ENCODE data around the gene CPED1. TPM values are rescaled to one million over a fixed set of nuclear protein-coding genes. Genes with fewer than 3 reads are reported as not detected.

CPED1 gene
- total and polyA plus RNA-seq, 2 experiments from 2014 or later: 0.17 to 0.47 TPM

DNA sequence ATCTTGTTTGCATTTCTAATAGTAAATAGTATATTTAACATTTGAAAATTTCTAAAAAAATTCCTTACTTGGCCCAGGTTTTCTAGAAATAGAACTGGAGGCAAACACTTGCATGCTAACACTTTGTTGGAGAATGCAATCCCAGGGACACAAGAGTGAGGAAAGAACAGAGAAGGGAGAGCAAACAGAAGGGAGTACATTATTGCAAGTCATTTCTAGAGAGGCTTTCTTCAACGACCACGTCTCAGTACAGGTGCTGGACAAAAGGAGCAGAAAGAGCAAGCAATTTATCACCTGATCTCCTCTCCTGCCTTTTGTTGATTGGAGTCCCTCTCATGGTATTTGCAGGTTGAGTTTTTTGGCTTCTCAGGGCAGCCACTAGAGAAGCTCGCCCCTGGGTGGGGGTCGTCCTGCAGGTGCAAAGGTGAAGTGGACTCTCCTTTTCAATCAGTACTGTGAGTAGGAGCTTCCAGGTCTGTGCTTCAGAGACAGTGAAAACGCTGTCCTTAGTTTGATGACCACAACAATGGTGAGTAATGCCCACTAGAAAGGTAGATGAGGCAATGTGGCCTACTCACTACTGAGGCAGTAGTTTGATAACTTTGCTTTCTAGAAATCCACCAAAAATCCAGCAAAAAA is 5.2 kb downstream of the CPED1 start (continued):
- TF ChIP-seq, protein P1, sequence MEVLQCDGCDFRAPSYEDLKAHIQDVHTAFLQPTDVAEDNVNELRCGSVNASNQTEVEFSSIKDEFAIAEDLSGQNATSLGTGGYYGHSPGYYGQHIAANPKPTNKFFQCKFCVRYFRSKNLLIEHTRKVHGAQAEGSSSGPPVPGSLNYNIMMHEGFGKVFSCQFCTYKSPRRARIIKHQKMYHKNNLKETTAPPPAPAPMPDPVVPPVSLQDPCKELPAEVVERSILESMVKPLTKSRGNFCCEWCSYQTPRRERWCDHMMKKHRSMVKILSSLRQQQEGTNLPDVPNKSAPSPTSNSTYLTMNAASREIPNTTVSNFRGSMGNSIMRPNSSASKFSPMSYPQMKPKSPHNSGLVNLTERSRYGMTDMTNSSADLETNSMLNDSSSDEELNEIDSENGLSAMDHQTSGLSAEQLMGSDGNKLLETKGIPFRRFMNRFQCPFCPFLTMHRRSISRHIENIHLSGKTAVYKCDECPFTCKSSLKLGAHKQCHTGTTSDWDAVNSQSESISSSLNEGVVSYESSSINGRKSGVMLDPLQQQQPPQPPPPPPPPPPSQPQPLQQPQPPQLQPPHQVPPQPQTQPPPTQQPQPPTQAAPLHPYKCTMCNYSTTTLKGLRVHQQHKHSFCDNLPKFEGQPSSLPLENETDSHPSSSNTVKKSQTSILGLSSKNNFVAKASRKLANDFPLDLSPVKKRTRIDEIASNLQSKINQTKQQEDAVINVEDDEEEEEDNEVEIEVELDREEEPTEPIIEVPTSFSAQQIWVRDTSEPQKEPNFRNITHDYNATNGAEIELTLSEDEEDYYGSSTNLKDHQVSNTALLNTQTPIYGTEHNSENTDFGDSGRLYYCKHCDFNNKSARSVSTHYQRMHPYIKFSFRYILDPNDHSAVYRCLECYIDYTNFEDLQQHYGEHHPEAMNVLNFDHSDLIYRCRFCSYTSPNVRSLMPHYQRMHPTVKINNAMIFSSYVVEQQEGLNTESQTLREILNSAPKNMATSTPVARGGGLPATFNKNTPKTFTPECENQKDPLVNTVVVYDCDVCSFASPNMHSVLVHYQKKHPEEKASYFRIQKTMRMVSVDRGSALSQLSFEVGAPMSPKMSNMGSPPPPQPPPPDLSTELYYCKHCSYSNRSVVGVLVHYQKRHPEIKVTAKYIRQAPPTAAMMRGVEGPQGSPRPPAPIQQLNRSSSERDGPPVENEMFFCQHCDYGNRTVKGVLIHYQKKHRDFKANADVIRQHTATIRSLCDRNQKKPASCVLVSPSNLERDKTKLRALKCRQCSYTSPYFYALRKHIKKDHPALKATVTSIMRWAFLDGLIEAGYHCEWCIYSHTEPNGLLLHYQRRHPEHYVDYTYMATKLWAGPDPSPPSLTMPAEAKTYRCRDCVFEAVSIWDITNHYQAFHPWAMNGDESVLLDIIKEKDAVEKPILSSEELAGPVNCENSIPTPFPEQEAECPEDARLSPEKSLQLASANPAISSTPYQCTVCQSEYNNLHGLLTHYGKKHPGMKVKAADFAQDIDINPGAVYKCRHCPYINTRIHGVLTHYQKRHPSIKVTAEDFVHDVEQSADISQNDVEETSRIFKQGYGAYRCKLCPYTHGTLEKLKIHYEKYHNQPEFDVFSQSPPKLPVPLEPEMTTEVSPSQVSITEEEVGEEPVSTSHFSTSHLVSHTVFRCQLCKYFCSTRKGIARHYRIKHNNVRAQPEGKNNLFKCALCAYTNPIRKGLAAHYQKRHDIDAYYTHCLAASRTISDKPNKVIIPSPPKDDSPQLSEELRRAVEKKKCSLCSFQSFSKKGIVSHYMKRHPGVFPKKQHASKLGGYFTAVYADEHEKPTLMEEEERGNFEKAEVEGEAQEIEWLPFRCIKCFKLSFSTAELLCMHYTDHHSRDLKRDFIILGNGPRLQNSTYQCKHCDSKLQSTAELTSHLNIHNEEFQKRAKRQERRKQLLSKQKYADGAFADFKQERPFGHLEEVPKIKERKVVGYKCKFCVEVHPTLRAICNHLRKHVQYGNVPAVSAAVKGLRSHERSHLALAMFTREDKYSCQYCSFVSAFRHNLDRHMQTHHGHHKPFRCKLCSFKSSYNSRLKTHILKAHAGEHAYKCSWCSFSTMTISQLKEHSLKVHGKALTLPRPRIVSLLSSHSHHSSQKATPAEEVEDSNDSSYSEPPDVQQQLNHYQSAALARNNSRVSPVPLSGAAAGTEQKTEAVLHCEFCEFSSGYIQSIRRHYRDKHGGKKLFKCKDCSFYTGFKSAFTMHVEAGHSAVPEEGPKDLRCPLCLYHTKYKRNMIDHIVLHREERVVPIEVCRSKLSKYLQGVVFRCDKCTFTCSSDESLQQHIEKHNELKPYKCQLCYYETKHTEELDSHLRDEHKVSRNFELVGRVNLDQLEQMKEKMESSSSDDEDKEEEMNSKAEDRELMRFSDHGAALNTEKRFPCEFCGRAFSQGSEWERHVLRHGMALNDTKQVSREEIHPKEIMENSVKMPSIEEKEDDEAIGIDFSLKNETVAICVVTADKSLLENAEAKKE (CRISPR knock-in tag; IDR thresholded peaks at IDR 0.05): no peak

GRCh38 chr7:120994512-120995410 is 6.2 kb downstream of the CPED1 start:
- Mint-ChIP-seq H3K4me1 (no peaks in the 10 kb centered on the region), H3K27ac (no peak overlapping the region), H3K27me3 (ENCODE audit: insufficient read depth, low read depth, poor library complexity) (peaks cover 1% of the 10 kb centered on the region), H3K36me3 (ENCODE audit: low read depth) (no peaks in the 10 kb centered on the region), H3K4me3 (no peak overlapping the region), H3K9me3 (no peaks in the 10 kb centered on the region)
- H3K27ac ChIP-seq (ENCODE audit: low read depth): no peak overlapping the region
- H3K36me3 ChIP-seq (ENCODE audit: insufficient read depth): no peaks in the 10 kb centered on the region
- ATAC-seq (no peak), DNase-seq (ENCODE audit: low spot score) (no peak)
- H3K4me2 ChIP-seq: no peak overlapping the region
- H3F3A ChIP-seq (replicated peaks; ENCODE audit: low read depth): no peaks in the 10 kb centered on the region
- H3K9me2 ChIP-seq (ENCODE audit: insufficient read depth): no peaks in the 10 kb centered on the region
- no peaks in the 10 kb centered on the region for H3K79me2 ChIP-seq (replicated peaks; ENCODE audit: insufficient read depth)
- no peaks in the 10 kb centered on the region for H4K20me1 ChIP-seq (replicated peaks; ENCODE audit: insufficient read depth)
- no peak overlapping the region for H3K4me3 ChIP-seq
- no peaks in the 10 kb centered on the region for H3K4me1 ChIP-seq (ENCODE audit: insufficient read depth)
- H3K27me3 ChIP-seq (ENCODE audit: insufficient read depth): no peaks in the 10 kb centered on the region
- H2AFZ ChIP-seq: no peak overlapping the region
- TF ChIP-seq, protein P2, sequence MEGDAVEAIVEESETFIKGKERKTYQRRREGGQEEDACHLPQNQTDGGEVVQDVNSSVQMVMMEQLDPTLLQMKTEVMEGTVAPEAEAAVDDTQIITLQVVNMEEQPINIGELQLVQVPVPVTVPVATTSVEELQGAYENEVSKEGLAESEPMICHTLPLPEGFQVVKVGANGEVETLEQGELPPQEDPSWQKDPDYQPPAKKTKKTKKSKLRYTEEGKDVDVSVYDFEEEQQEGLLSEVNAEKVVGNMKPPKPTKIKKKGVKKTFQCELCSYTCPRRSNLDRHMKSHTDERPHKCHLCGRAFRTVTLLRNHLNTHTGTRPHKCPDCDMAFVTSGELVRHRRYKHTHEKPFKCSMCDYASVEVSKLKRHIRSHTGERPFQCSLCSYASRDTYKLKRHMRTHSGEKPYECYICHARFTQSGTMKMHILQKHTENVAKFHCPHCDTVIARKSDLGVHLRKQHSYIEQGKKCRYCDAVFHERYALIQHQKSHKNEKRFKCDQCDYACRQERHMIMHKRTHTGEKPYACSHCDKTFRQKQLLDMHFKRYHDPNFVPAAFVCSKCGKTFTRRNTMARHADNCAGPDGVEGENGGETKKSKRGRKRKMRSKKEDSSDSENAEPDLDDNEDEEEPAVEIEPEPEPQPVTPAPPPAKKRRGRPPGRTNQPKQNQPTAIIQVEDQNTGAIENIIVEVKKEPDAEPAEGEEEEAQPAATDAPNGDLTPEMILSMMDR (conservative IDR thresholded peaks at IDR 0.05; ENCODE audit: low read depth in 2 of 2): no peak
- TF ChIP-seq, protein P1 (CRISPR knock-in tag; IDR thresholded peaks at IDR 0.05): no peak
- TF ChIP-seq NANOG (IDR thresholded peaks at IDR 0.05; ENCODE audit: borderline replicate concordance) (no peak), ZNF331 (CRISPR knock-in tag; IDR thresholded peaks at IDR 0.05; ENCODE audit: low read depth) (no peak), JUNB (IDR thresholded peaks at IDR 0.05; ENCODE audit: unreplicated experiment) (no peak)

Measured in GM23338 (cell line).